ENCODE results near the gene TNFRSF6B.

The TNFRSF6B gene

DNA sequence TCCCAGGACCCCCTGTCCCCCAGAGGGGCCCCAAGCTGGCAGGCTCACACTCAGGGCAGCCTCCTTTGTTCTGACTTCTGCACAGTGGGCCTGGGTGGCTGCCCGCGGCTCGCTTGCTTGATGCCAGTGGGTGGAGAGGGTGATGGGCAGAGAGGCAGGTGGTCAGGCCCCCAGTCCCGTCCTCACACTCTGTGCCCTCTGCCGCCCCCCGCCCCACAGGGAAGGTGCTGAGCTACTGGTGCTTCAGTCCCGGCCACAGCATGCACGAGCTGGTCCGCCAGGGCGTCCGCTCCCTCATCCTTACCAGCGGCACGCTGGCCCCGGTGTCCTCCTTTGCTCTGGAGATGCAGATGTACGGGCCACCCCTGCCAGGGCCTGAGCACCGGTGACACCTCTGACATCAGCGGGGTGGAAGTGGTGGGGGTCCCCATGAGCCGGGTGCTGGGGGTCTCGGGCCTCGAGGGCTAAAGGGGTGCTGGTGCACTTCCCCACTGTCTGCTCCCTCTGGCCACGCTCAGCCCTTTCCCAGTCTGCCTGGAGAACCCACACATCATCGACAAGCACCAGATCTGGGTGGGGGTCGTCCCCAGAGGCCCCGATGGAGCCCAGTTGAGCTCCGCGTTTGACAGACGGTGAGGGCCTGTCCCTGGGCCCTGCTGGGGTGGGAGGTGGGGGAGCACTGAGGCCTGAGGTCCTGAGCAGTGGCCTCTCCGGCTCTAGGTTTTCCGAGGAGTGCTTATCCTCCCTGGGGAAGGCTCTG lies 8.9 kb upstream of the TNFRSF6B start:
- H3K27ac ChIP-seq: no peak overlapping the region
- TF ChIP-seq, protein P1, sequence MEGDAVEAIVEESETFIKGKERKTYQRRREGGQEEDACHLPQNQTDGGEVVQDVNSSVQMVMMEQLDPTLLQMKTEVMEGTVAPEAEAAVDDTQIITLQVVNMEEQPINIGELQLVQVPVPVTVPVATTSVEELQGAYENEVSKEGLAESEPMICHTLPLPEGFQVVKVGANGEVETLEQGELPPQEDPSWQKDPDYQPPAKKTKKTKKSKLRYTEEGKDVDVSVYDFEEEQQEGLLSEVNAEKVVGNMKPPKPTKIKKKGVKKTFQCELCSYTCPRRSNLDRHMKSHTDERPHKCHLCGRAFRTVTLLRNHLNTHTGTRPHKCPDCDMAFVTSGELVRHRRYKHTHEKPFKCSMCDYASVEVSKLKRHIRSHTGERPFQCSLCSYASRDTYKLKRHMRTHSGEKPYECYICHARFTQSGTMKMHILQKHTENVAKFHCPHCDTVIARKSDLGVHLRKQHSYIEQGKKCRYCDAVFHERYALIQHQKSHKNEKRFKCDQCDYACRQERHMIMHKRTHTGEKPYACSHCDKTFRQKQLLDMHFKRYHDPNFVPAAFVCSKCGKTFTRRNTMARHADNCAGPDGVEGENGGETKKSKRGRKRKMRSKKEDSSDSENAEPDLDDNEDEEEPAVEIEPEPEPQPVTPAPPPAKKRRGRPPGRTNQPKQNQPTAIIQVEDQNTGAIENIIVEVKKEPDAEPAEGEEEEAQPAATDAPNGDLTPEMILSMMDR (conservative IDR thresholded peaks at IDR 0.05): no peak
- no peak for TF ChIP-seq ZFX (IDR thresholded peaks at IDR 0.05)

DNA sequence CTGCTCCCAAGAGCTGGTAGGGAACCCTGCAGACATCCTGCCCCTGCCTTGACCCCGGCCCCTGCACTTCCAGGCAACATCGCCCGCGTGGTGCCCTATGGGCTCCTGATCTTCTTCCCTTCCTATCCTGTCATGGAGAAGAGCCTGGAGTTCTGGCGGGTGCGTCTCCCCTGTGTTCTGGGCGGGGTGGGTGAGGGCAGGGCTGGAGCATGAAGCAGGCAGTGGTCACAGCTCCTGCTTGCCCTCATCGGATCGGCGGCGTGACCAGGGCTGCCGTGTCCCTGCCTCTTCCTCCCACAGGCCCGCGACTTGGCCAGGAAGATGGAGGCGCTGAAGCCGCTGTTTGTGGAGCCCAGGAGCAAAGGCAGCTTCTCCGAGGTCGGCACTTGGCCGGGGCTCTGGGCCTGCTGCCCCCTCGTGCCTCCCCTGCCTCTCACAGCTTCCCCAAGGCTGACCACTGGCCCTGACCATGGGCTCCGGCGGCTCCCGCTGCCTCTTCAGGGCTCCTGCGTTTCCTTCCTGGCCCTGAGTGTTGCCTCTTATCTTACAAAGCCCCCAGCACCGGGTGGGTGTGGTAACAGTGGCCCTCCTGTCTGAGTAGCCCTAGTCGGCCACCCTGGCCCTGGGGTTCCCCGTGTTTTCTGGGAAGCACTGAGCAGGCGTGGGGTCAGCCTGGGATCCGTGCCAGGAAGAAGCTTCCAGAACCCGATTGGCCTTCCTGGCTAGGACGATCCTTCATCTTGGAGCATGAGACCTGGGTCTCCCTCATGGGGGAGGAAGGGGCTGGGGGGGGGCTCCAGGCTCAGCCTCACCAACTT lies 8.0 kb upstream of the TNFRSF6B start:
- H3K27ac ChIP-seq: no peak overlapping the region
- TF ChIP-seq, protein P1 (conservative IDR thresholded peaks at IDR 0.05): no peak
- no peak for TF ChIP-seq ZFX (IDR thresholded peaks at IDR 0.05)

DNA sequence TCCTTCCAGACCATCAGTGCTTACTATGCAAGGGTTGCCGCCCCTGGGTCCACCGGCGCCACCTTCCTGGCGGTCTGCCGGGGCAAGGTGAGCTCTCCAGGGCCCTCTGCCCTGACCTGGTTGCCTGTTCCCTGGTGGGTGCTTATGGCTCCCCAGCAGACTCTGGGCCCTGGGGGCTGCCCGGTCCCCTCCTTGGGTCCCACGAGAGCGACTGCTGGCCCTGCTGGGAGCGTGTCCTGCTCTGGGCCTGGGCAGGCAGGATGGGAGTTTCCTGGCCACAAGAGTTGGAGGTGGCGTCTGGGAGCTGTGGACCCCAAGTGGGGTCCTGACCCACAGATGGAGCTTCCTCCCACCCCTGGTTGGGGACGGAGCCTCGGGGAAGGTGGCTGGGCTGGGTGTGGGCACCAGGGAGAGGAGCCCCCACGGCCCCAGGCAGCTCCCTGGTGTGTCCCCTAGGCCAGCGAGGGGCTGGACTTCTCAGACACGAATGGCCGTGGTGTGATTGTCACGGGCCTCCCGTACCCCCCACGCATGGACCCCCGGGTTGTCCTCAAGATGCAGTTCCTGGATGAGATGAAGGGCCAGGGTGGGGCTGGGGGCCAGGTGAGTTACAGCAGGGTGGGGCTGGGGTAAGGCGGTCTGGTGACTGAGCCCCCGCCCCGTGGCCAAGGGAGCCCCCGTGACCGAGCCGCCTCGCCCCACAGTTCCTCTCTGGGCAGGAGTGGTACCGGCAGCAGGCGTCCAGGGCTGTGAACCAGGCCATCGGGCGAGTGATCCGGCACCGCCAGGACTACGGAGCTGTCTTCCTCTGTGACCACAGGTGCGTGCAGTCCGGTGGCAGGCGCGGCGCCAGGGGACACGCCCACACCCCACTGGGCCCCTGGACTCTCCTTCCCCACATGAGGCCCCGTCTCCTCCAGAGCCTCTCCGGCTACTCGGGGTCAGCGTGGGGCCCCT lies 7.1 kb upstream of the TNFRSF6B start:
- H3K27ac ChIP-seq: no peak overlapping the region
- TF ChIP-seq ZFX (IDR thresholded peaks at IDR 0.05): no peak
- TF ChIP-seq, protein P1 (conservative IDR thresholded peaks at IDR 0.05): no peak

DNA sequence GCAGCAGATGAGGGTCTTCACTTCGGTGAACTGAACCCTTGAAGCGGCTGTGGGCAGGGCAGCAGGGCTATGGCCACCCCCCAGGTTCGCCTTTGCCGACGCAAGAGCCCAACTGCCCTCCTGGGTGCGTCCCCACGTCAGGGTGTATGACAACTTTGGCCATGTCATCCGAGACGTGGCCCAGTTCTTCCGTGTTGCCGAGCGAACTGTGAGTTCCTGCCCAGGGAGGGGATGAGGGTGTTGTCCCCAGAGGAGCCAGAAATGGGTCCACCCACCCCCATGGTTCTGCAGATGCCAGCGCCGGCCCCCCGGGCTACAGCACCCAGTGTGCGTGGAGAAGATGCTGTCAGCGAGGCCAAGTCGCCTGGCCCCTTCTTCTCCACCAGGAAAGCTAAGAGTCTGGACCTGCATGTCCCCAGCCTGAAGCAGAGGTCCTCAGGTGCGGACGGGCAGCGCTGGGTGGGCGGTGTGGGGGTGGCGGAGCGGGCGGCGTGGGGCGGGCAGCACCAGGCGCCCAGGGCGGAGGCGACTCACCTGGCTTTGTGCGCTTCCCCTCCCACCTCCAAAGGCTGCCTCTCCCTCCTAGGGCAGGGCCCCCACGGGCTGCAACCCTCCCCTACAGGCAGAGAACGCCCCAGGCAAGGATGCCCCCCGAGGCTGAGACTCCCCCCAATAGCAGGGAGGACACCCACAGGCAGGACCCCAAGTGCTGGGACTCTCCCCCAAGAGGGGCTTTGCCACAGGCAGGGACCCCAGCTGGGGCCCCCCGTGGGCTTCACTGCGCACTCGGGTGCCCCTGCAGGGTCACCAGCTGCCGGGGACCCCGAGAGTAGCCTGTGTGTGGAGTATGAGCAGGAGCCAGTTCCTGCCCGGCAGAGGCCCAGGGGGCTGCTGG lies 6.2 kb upstream of the TNFRSF6B start:
- H3K27ac ChIP-seq: no peak overlapping the region
- TF ChIP-seq, protein P1 (conservative IDR thresholded peaks at IDR 0.05): no peak
- TF ChIP-seq ZFX (IDR thresholded peaks at IDR 0.05): no peak

GRCh38 chr20:63690898-63691710 lies 5.3 kb upstream of the TNFRSF6B start:
- no peak for TF ChIP-seq ZFX (IDR thresholded peaks at IDR 0.05)
- TF ChIP-seq, protein P1 (conservative IDR thresholded peaks at IDR 0.05): no peak
- H3K27ac ChIP-seq: no peak overlapping the region
